MM.1S (cell line): ENCODE measurements around the gene KLF6.

Source experiments
- DNase-seq: peaks from one replicate; pipeline ENCODE4 v3.0.0-alpha.2; 2015
- H2AFZ ChIP-seq: fragments of 300-600 bp; sonication (generic); 2 replicates; pipeline ENCODE4 v1.6.0; 2016; ENCODE audit warnings: antibody characterized with exemption, low read length
- H3F3A ChIP-seq: fragments of 300-600 bp; sonication (generic); 2 replicates; pipeline ENCODE4 v1.6.1; 2016; ENCODE audit warnings: mild to moderate bottlenecking, antibody characterized with exemption, low read length, moderate library complexity, mixed read lengths; ENCODE audit not compliant: insufficient read depth
- H3K27ac ChIP-seq: fragments of 300-600 bp; sonication (generic); 2 replicates; pipeline ENCODE4 v1.5.1; 2016; ENCODE audit warnings: mild to moderate bottlenecking, low read length
- H3K27me3 ChIP-seq: fragments of 300-600 bp; sonication (generic); replicated peaks from 2 replicates; pipeline ENCODE4 v1.6.0; 2016; ENCODE audit warnings: low read length; ENCODE audit not compliant: insufficient read depth
- H3K36me3 ChIP-seq: fragments of 300-600 bp; sonication (generic); replicated peaks from 2 replicates; pipeline ENCODE4 v1.6.1; 2016; ENCODE audit warnings: mild to moderate bottlenecking, low read length, mixed read lengths; ENCODE audit not compliant: insufficient read depth
- H3K4me1 ChIP-seq: fragments of 300-600 bp; sonication (generic); 2 replicates; pipeline ENCODE4 v1.6.1; 2016; ENCODE audit warnings: low read length, mixed read lengths
- H3K4me2 ChIP-seq: fragments of 300-600 bp; sonication (generic); 2 replicates; pipeline ENCODE4 v1.6.0; 2016; ENCODE audit warnings: low read depth, low read length
- H3K4me3 ChIP-seq: fragments of 300-600 bp; sonication (generic); 2 replicates; pipeline ENCODE4 v1.5.1; 2016; ENCODE audit warnings: low read length, mixed read lengths
- H3K79me2 ChIP-seq: fragments of 300-600 bp; sonication (generic); 2 replicates; pipeline ENCODE4 v1.6.1; 2016; ENCODE audit warnings: mixed run types, low read length, mixed read lengths
- H3K9ac ChIP-seq: fragments of 300-600 bp; sonication (generic); 2 replicates; pipeline ENCODE4 v1.6.1; 2016; ENCODE audit warnings: low read length, mixed read lengths
- H3K9me2 ChIP-seq: fragments of 300-600 bp; sonication (generic); replicated peaks from 2 replicates; pipeline ENCODE4 v1.6.1; 2016; ENCODE audit warnings: mild to moderate bottlenecking, low read length, mixed read lengths; ENCODE audit not compliant: insufficient read depth
- H3K9me3 ChIP-seq: fragments of 300-600 bp; sonication (generic); replicated peaks from 2 replicates; pipeline ENCODE4 v1.6.1; 2016; ENCODE audit warnings: mild to moderate bottlenecking, low read length, mixed read lengths; ENCODE audit not compliant: insufficient read depth
- H4K20me1 ChIP-seq: fragments of 300-600 bp; sonication (generic); 2 replicates; pipeline ENCODE4 v1.6.1; 2016; ENCODE audit warnings: mild to moderate bottlenecking, low read length, moderate library complexity, mixed read lengths; ENCODE audit not compliant: insufficient read depth
- CTCF ChIP-seq: fragments of 300-600 bp; sonication (generic); IDR thresholded peaks from 2 replicates; pipeline ENCODE4 v1.5.1; 2016; ENCODE audit warnings: antibody characterized with exemption, low read length, mixed read lengths
- EZH2 ChIP-seq: fragments of 300-600 bp; sonication (generic); optimal IDR thresholded peaks from 2 replicates; pipeline ENCODE3; 2017; ENCODE audit warnings: low read depth, mild to moderate bottlenecking, antibody characterized with exemption, low read length, mixed read lengths
- EZH2phosphoT487 ChIP-seq: fragments of 300-600 bp; sonication (generic); IDR thresholded peaks from 2 replicates; pipeline ENCODE4 v1.6.1; 2018; ENCODE audit warnings: antibody characterized with exemption, low read length

Gene KLF6

DNA sequence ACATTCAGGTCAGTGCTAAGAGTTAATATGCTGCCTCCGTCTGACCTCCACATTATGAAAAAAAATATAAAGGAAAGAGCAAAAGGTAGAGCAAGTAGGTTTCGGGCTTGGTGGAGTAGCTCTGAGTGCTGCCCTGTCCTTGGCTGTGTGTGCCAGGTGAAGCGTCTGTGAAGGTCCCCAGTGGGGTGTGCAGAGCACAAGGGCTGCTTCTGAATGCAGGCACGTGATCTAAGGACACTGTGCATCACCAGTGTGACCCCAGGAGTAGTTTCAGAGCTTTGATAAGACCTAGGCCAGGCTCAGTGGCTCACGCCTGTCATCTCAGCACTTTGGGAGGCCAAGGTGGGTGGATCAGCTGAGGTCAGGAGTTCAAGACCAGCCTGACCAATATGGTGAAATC, 36.0 kb downstream of the KLF6 start:
- Histone ChIP-seq H2AFZ (no peak overlapping the region), H3K27me3 (no peaks in the 10 kb centered on the region), H3K4me3 (no peak overlapping the region), H3K4me2 (no peak overlapping the region), H3K27ac (no peak overlapping the region), H3K79me2 (no peaks in the 10 kb centered on the region), H3K4me1 (no peaks in the 10 kb centered on the region), H3F3A (no peaks in the 10 kb centered on the region), H3K36me3 (no peaks in the 10 kb centered on the region), H3K9me3 (no peaks in the 10 kb centered on the region), H3K9ac (no peak overlapping the region), H4K20me1 (no peaks in the 10 kb centered on the region), H3K9me2 (no peaks in the 10 kb centered on the region)
- TF ChIP-seq CTCF, result no peak
- TF ChIP-seq EZH2phosphoT487, result no peak
- no peak for TF ChIP-seq EZH2
- no peak for DNase-seq

DNA sequence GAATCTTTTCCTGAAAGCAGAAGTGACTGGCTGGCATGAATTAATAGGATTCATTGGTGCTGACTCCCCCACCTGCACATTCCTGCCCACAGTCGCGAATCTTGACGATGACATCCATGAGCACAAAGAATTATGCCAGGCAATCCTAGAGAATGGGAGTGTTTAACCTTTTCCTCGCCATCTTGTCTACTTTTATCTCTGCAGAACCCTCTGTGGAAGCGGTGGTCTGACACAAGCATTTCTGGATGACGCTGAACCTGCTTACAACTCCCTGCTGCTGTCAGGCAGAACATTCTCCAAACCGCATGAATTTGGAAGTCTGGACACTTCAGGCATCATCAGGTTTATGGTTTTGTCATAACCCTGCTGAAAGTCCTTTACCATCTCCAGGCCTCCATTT, 36.5 kb downstream of the KLF6 start:
- H3K4me1 ChIP-seq, result no peaks in the 10 kb centered on the region
- no peaks in the 10 kb centered on the region for H3K9me3 ChIP-seq
- no peaks in the 10 kb centered on the region for H4K20me1 ChIP-seq
- no peaks in the 10 kb centered on the region for H3K9me2 ChIP-seq
- H3K4me2 ChIP-seq, result no peak overlapping the region
- no peaks in the 10 kb centered on the region for H3K27me3 ChIP-seq
- no peak for TF ChIP-seq CTCF
- TF ChIP-seq EZH2, result no peak
- no peak for TF ChIP-seq EZH2phosphoT487
- no peaks in the 10 kb centered on the region for H3K79me2 ChIP-seq
- no peak overlapping the region for H3K27ac ChIP-seq
- H3K4me3 ChIP-seq, result no peak overlapping the region
- no peaks in the 10 kb centered on the region for H3F3A ChIP-seq
- H3K36me3 ChIP-seq, result no peaks in the 10 kb centered on the region
- no peak for DNase-seq
- H2AFZ ChIP-seq, result no peak overlapping the region
- H3K9ac ChIP-seq, result no peak overlapping the region

GRCh38 chr10:3747984-3748383, 37.0 kb downstream of the KLF6 start:
- H3K9me3 ChIP-seq, result no peaks in the 10 kb centered on the region
- no peaks in the 10 kb centered on the region for H3F3A ChIP-seq
- H4K20me1 ChIP-seq, result no peaks in the 10 kb centered on the region
- no peak overlapping the region for H3K4me3 ChIP-seq
- H3K27ac ChIP-seq, result no peak overlapping the region
- no peaks in the 10 kb centered on the region for H3K9me2 ChIP-seq
- no peak overlapping the region for H3K9ac ChIP-seq
- no peak overlapping the region for H3K4me2 ChIP-seq
- no peaks in the 10 kb centered on the region for H3K27me3 ChIP-seq
- H2AFZ ChIP-seq, result no peak overlapping the region
- TF ChIP-seq CTCF, result no peak
- no peak for TF ChIP-seq EZH2
- no peak for TF ChIP-seq EZH2phosphoT487
- no peaks in the 10 kb centered on the region for H3K79me2 ChIP-seq
- no peaks in the 10 kb centered on the region for H3K4me1 ChIP-seq
- H3K36me3 ChIP-seq, result no peaks in the 10 kb centered on the region
- no peak for DNase-seq
